Peyer's patch (tissue), 4 donors: ENCODE measurements around the gene CLEC12A. TPM values are rescaled to one million over a fixed set of nuclear protein-coding genes. Genes with fewer than 3 reads are reported as not detected.

ENCODE experiments used
- DNase-seq, 3 donors: peaks; one replicate each; pipeline ENCODE4 v3.0.0-alpha.2; 2017 to 2019
- H3K27ac ChIP-seq, 4 donors: fragments of 200-600 bp; sonication (generic); one replicate each; pipeline ENCODE4 v1.5.1; 2016 to 2019
- H3K27me3 ChIP-seq, 2 donors: fragments of 200-600 bp; sonication (generic); one replicate each; pipeline ENCODE4 v1.5.1; 2019
- H3K36me3 ChIP-seq, 3 donors: fragments of 200-600 bp; sonication (generic); one replicate each; pipeline ENCODE4 v1.5.1; 2016 to 2019
- H3K4me1 ChIP-seq, 4 donors: fragments of 200-600 bp; sonication (generic); one replicate each; pipeline ENCODE4 v1.5.1; 2016 to 2019
- H3K4me3 ChIP-seq, 4 donors: fragments of 200-600 bp; sonication (generic); 1 replicate in 3 of 4; 2 replicates in 1 of 4; pipeline ENCODE4 v1.5.1; 2016 to 2019; ENCODE audit warnings: mild to moderate bottlenecking in 1 of 4
- H3K9me3 ChIP-seq, 4 donors: fragments of 200-600 bp; sonication (generic); one replicate each; pipeline ENCODE4 v1.5.1; 2016 to 2019; ENCODE audit warnings: mild to moderate bottlenecking in 1 of 4
- CTCF ChIP-seq, 6 experiments: fragments of 450-650 bp in 4 of 6; fragments of 200-600 bp in 2 of 6; sonication (generic) in 1 of 6; IDR thresholded peaks; one replicate each; pipeline ENCODE4 v1.5.1; 2017 to 2019; ENCODE audit warnings: antibody characterized with exemption in 6 of 6, mild to moderate bottlenecking in 3 of 6, moderate library complexity in 1 of 6
- POLR2A ChIP-seq, 2 donors: fragments of 450-650 bp; IDR thresholded peaks; one replicate each; pipeline ENCODE4 v1.5.1; 2017; ENCODE audit warnings: antibody characterized with exemption in 2 of 2, mild to moderate bottlenecking in 2 of 2, moderate library complexity in 2 of 2
- total RNA-seq, 4 donors: library from RNA; depleted of rRNA; stranded (reverse); fragments of >200 nt; gene quantifications; one replicate each; pipeline ENCODE4 v1.1.0, GENCODE V29; 2016

Gene CLEC12A
- 10 to 100 TPM in 1 of 4 donors, not detected in 3; 10.7 TPM for total RNA-seq

GRCh38 chr12:9971181-9971580, at the start of gene CLEC12A:
Gene CLEC12A (plus strand): TSS chr12:9971409. CDS start chr12:9971597, 188 bp downstream.
- DNase-seq: no peak
- no peak within 1 kb of the TSS for H3K4me3 ChIP-seq
- no peaks in the 10 kb centered on the region for H3K27me3 ChIP-seq
- no peak within 1 kb of the TSS for H3K27ac ChIP-seq
- TF ChIP-seq CTCF (IDR thresholded peaks at IDR 0.05): no peak
- no peak for TF ChIP-seq POLR2A (IDR thresholded peaks at IDR 0.05)
- no peaks in the 10 kb centered on the region for H3K9me3 ChIP-seq
- no peaks in the 10 kb centered on the region for H3K36me3 ChIP-seq
- H3K4me1 ChIP-seq: no peaks in the 10 kb centered on the region

- Histone ChIP-seq H3K4me1 (no peaks in the 10 kb centered on the region), H3K27ac (no peak overlapping the region), H3K9me3 (no peaks in the 10 kb centered on the region), H3K27me3 (no peaks in the 10 kb centered on the region), H3K4me3 (no peak overlapping the region), H3K36me3 (no peaks in the 10 kb centered on the region)
- DNase-seq: no peak
- TF ChIP-seq POLR2A (IDR thresholded peaks at IDR 0.05): no peak
- TF ChIP-seq CTCF (IDR thresholded peaks at IDR 0.05): no peak
Measured at GRCh38 chr12:9922429-9922828, 48.8 kb upstream of the CLEC12A start.

- H3K9me3 ChIP-seq: no peaks in the 10 kb centered on the region
- H3K27me3 ChIP-seq: no peaks in the 10 kb centered on the region
- H3K36me3 ChIP-seq: no peaks in the 10 kb centered on the region
- no peak for TF ChIP-seq POLR2A (IDR thresholded peaks at IDR 0.05)
- peak in 5 of 6 experiments; percentile 52 to 67 (median 57) for TF ChIP-seq CTCF (IDR thresholded peaks at IDR 0.05)
- H3K27ac ChIP-seq: no peak overlapping the region
- H3K4me3 ChIP-seq: peak overlapping the region in 3 of 4 donors; percentile 2 to 32 (median 28)
- DNase-seq: peak in 1 of 3 donors; percentile 46
- H3K4me1 ChIP-seq: no peaks in the 10 kb centered on the region
Measured at GRCh38 chr12:9925705-9926393, 45.4 kb upstream of the CLEC12A start.

GRCh38 chr12:9926876-9927275, 44.3 kb upstream of the CLEC12A start:
- Histone ChIP-seq H3K27me3 (no peaks in the 10 kb centered on the region), H3K4me3 (no peak overlapping the region), H3K27ac (no peak overlapping the region), H3K36me3 (no peaks in the 10 kb centered on the region), H3K9me3 (no peaks in the 10 kb centered on the region), H3K4me1 (no peaks in the 10 kb centered on the region)
- no peak for DNase-seq
- TF ChIP-seq CTCF (IDR thresholded peaks at IDR 0.05) (no peak), POLR2A (IDR thresholded peaks at IDR 0.05) (no peak)

- Histone ChIP-seq H3K4me3 (no peak overlapping the region), H3K27ac (no peak overlapping the region), H3K4me1 (no peaks in the 10 kb centered on the region), H3K27me3 (no peaks in the 10 kb centered on the region), H3K36me3 (no peaks in the 10 kb centered on the region), H3K9me3 (no peaks in the 10 kb centered on the region)
- TF ChIP-seq CTCF (IDR thresholded peaks at IDR 0.05) (no peak), POLR2A (IDR thresholded peaks at IDR 0.05) (no peak)
- DNase-seq: no peak
Measured at GRCh38 chr12:9928607-9929006, 42.6 kb upstream of the CLEC12A start.
